Tibial nerve (tissue), 4 donors: ENCODE measurements around the gene TMEM72.

Experiments used
- CTCF ChIP-seq, 5 experiments: fragments of 200-600 bp in 3 of 5; fragments of 450-650 bp in 2 of 5; sonication (generic) in 3 of 5; IDR thresholded peaks; one replicate each; pipeline ENCODE4 v1.5.1; 2016 to 2019; ENCODE audit warnings: antibody characterized with exemption in 5 of 5, mild to moderate bottlenecking in 3 of 5, moderate library complexity in 2 of 5
- EP300 ChIP-seq, 2 donors: sonication (generic); formaldehyde crosslinking; IDR thresholded peaks; one replicate each; pipeline ENCODE4 v1.6.1; 2017; ENCODE audit warnings: antibody characterized with exemption in 2 of 2, mild to moderate bottlenecking in 1 of 2
- POLR2A ChIP-seq, 2 donors: fragments of 450-650 bp; IDR thresholded peaks; one replicate each; pipeline ENCODE4 v1.6.1; 2017; ENCODE audit warnings: antibody characterized with exemption in 2 of 2, mild to moderate bottlenecking in 2 of 2, moderate library complexity in 2 of 2

DNA sequence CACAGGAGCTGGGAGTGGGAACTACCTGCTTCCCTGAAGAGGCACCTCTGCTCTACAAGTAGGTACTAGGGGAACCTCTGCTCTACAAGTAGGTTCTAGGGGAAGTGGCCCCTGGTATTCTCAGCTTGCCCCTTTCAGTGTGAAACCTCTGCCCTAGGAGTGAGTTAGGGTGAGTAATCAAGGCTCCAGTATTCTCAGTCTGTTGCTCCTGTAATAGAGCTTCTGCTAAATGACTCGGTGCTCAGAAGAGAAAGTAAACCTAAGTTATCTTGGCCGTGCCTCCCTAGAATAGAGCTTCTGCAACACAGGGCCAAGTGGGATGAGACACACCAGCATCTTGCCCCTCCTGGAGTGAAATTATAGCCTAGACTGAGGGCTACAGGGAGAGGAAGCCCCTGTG lies 35.1 kb downstream of the TMEM72 start:
- TF ChIP-seq POLR2A (IDR thresholded peaks at IDR 0.05) (no peak), EP300 (IDR thresholded peaks at IDR 0.05) (no peak), CTCF (IDR thresholded peaks at IDR 0.05) (no peak)
